Keratinocyte (primary cell): Measurements from ENCODE around the gene LENG8. TPM values are rescaled to one million over a fixed set of nuclear protein-coding genes. Genes with fewer than 3 reads are reported as not detected.

Experiments used
- DNase-seq: peaks from one replicate; pipeline ENCODE4 v3.0.0-alpha.2; 2011; ENCODE audit warnings: low read depth, missing footprints, low spot score
- FAIRE-seq: peaks from 2 replicates; lab custom pipeline; 2011; peaks lifted over from hg19 to GRCh38; lab: Jason Lieb, UNC
- H2AFZ ChIP-seq: 2 replicates; pipeline ENCODE4 v1.6.0; 2012; ENCODE audit warnings: low read length, control low read depth, inconsistent platforms; ENCODE audit not compliant: control insufficient read depth
- H3K27ac ChIP-seq: 2 replicates; pipeline ENCODE4 v1.5.1; 2011; ENCODE audit warnings: low read length; ENCODE audit not compliant: control insufficient read depth, insufficient read depth
- H3K27me3 ChIP-seq: 3 replicates; pipeline ENCODE4 v1.6.0; 2011; ENCODE audit warnings: low read length; ENCODE audit not compliant: control insufficient read depth, insufficient read depth; ENCODE audit errors: extremely low read depth
- H3K36me3 ChIP-seq, 2 experiments: 2 replicates in 1 of 2; 3 replicates in 1 of 2; pipeline ENCODE4 v1.5.1; 2011; ENCODE audit warnings: low read length in 2 of 2, mild to moderate bottlenecking in 1 of 2; ENCODE audit not compliant: control insufficient read depth in 2 of 2, insufficient read depth in 2 of 2; ENCODE audit errors: extremely low read depth in 1 of 2
- H3K4me1 ChIP-seq: 3 replicates; pipeline ENCODE4 v1.5.1; 2011; ENCODE audit warnings: low read length; ENCODE audit not compliant: control insufficient read depth, insufficient read depth; ENCODE audit errors: extremely low read depth
- H3K4me2 ChIP-seq: 3 replicates; pipeline ENCODE4 v1.6.0; 2011; ENCODE audit warnings: low read depth, low read length; ENCODE audit not compliant: control insufficient read depth, insufficient read depth; ENCODE audit errors: extremely low read depth
- H3K4me3 ChIP-seq, 3 experiments: fragments of 200-600 bp in 1 of 3; sonication (generic) in 1 of 3; 2 replicates in 2 of 3; 3 replicates in 1 of 3; pipeline ENCODE4 v1.5.1; 2011 to 2016; ENCODE audit warnings: low read length in 3 of 3, mild to moderate bottlenecking in 3 of 3, control low read depth in 2 of 3, inconsistent platforms in 1 of 3, low read depth in 1 of 3, mixed read lengths in 1 of 3, mixed run types in 1 of 3, moderate library complexity in 1 of 3; ENCODE audit not compliant: control insufficient read depth in 2 of 3, insufficient read depth in 2 of 3; ENCODE audit errors: extremely low read depth in 1 of 3
- H3K79me2 ChIP-seq: 2 replicates; pipeline ENCODE4 v1.6.0; 2012; ENCODE audit warnings: low read length; ENCODE audit not compliant: control insufficient read depth, insufficient read depth
- H3K9ac ChIP-seq: 3 replicates; pipeline ENCODE4 v1.6.0; 2011; ENCODE audit warnings: low read length; ENCODE audit not compliant: control insufficient read depth, insufficient read depth; ENCODE audit errors: extremely low read depth
- H3K9me1 ChIP-seq: 3 replicates; pipeline ENCODE4 v1.6.0; 2011; ENCODE audit warnings: low read length; ENCODE audit not compliant: control insufficient read depth, insufficient read depth; ENCODE audit errors: extremely low read depth
- H3K9me3 ChIP-seq: 2 replicates; pipeline ENCODE4 v1.5.1; 2012; ENCODE audit warnings: low read depth, low read length; ENCODE audit not compliant: control insufficient read depth
- H4K20me1 ChIP-seq: 3 replicates; pipeline ENCODE4 v1.6.0; 2011; ENCODE audit warnings: low read length; ENCODE audit not compliant: control insufficient read depth, insufficient read depth; ENCODE audit errors: extremely low read depth
- CTCF ChIP-seq, 3 experiments: IDR thresholded peaks in 1 of 3; conservative IDR thresholded peaks in 1 of 3; optimal IDR thresholded peaks in 1 of 3; 2 replicates in 2 of 3; 3 replicates in 1 of 3; pipeline versions ENCODE3 to v1.5.1; 2011; ENCODE audit warnings: low read length in 3 of 3, mild to moderate bottlenecking in 3 of 3, moderate library complexity in 2 of 3, control low read depth in 1 of 3, inconsistent platforms in 1 of 3; ENCODE audit not compliant: insufficient read depth in 2 of 3; ENCODE audit errors: extremely low read depth in 1 of 3
- EZH2 ChIP-seq: IDR thresholded peaks from one replicate; pipeline ENCODE4 v1.6.1; 2012; ENCODE audit warnings: inconsistent platforms, mild to moderate bottlenecking, low read length, moderate library complexity
- dilution Hi-C: fragments of 300-500 bp; cut with MboI; formaldehyde crosslinking; loops from one replicate; pipeline ENCODE4 v1.7.0; 2020; ENCODE audit warnings: low sequenced_read_pairs; ENCODE audit not compliant: extremely low pct_ligation_motif_present
- polyA plus RNA-seq, 5 experiments: library from polyadenylated mRNA; depleted of rRNA in 3 of 5; stranded (reverse) in 3 of 5; stranded (forward) in 1 of 5; unstranded in 1 of 5; fragments of >200 nt; gene quantifications; 1 replicate in 1 of 5; 2 replicates in 3 of 5; 3 replicates in 1 of 5; pipeline versions ENCODE4 v1.2.1 to v1.2.3, GENCODE V29; 2011 to 2012; ENCODE audit warnings: missing spikeins in 2 of 5, low read depth in 1 of 5, low replicate concordance in 1 of 5

Gene LENG8
- polyA plus RNA-seq, 1 donor (not counting 4 experiments of a cell fraction or from before 2014, with no cell fraction given), result 29.4 TPM

GRCh38 chr19:54451331-54451871, 2.4 kb downstream of the LENG8 start:
- Histone ChIP-seq H2AFZ (no peak overlapping the region), H3K4me2 (peak overlapping the region; percentile 88), H3K36me3 (peaks cover 41 to 46% of the 10 kb centered on the region in 2 experiments), H3K9me1 (peaks cover 2% of the 10 kb centered on the region), H3K9ac (peak overlapping the region; percentile 96), H3K9me3 (no peaks in the 10 kb centered on the region), H3K27me3 (no peaks in the 10 kb centered on the region), H4K20me1 (peaks cover 20% of the 10 kb centered on the region), H3K4me1 (peaks cover 27% of the 10 kb centered on the region), H3K27ac (no peak overlapping the region), H3K79me2 (peaks cover 95% of the 10 kb centered on the region), H3K4me3 (no peak overlapping the region)
- no peak for DNase-seq
- dilution Hi-C loops, result no loop called here
- no peak for FAIRE-seq
- TF ChIP-seq EZH2, result no peak
- no peak for TF ChIP-seq CTCF (optimal IDR thresholded peaks at IDR 0.05 in 1 of 3, IDR thresholded peaks at IDR 0.05 in 1 of 3, conservative IDR thresholded peaks at IDR 0.05 in 1 of 3; ENCODE audit: extremely low read depth in 1 of 3, insufficient read depth in 2 of 3, low read length in 3 of 3)

- Histone ChIP-seq H3K36me3 (peaks cover 47 to 51% of the 10 kb centered on the region in 2 experiments), H3K4me2 (no peak overlapping the region)
Measured at GRCh38 chr19:54451997-54452396, 3.0 kb downstream of the LENG8 start.

More at GRCh38 chr19:54451997-54452396, 3.0 kb downstream of the LENG8 start:
- Histone ChIP-seq H3K27me3 (no peaks in the 10 kb centered on the region), H3K9me1 (peaks cover 2% of the 10 kb centered on the region), H3K9ac (peak overlapping the region; percentile 24), H2AFZ (no peak overlapping the region), H4K20me1 (peaks cover 20% of the 10 kb centered on the region), H3K27ac (no peak overlapping the region), H3K4me3 (no peak overlapping the region), H3K4me1 (peaks cover 22% of the 10 kb centered on the region), H3K9me3 (no peaks in the 10 kb centered on the region), H3K79me2 (peaks cover 98% of the 10 kb centered on the region)
- FAIRE-seq (no peak), DNase-seq (no peak)
- dilution Hi-C loops, result no loop called here
- TF ChIP-seq EZH2 (no peak), CTCF (optimal IDR thresholded peaks at IDR 0.05 in 1 of 3, IDR thresholded peaks at IDR 0.05 in 1 of 3, conservative IDR thresholded peaks at IDR 0.05 in 1 of 3; ENCODE audit: extremely low read depth in 1 of 3, insufficient read depth in 2 of 3, low read length in 3 of 3) (no peak)
